Measurements from ENCODE around the gene TRPM2.

TRPM2 gene

GRCh38 chr21:44350773-44351481, 2.5 kb upstream of the TRPM2 start:
- peaks cover 2% of the 10 kb centered on the region; the same call in 1 of the 2 replicates for H3K4me1 ChIP-seq (ENCODE audit: control insufficient read depth, insufficient read depth, low read length)
- H3K9ac ChIP-seq (ENCODE audit: low read length): no peak overlapping the region
- no peak overlapping the region for H3K27ac ChIP-seq (ENCODE audit: low read depth, low read length)
- peaks cover 26% of the 10 kb centered on the region; the same call in 1 of the 2 replicates for H3K27me3 ChIP-seq (ENCODE audit: control insufficient read depth, insufficient read depth, low read length)
- H3K9me3 ChIP-seq (ENCODE audit: control insufficient read depth, insufficient read depth, low read depth, low read length): no peaks in the 10 kb centered on the region
- H3K4me3 ChIP-seq (ENCODE audit: low read depth, low read length): peak overlapping the region; percentile 11; the same call in 1 of the 2 replicates
- H3K36me3 ChIP-seq (ENCODE audit: control insufficient read depth, insufficient read depth, low read length): no peaks in the 10 kb centered on the region

- Histone ChIP-seq H3K4me1 (ENCODE audit: control insufficient read depth, insufficient read depth, low read length) (no peaks in the 10 kb centered on the region), H3K9ac (ENCODE audit: low read length) (no peak overlapping the region), H3K9me3 (ENCODE audit: control insufficient read depth, insufficient read depth, low read depth, low read length) (no peaks in the 10 kb centered on the region), H3K36me3 (ENCODE audit: control insufficient read depth, insufficient read depth, low read length) (no peaks in the 10 kb centered on the region), H3K27me3 (ENCODE audit: control insufficient read depth, insufficient read depth, low read length) (peaks cover 26% of the 10 kb centered on the region; the same call in 1 of the 2 replicates), H3K27ac (ENCODE audit: low read depth, low read length) (no peak overlapping the region), H3K4me3 (ENCODE audit: low read depth, low read length) (no peak overlapping the region)
Observed at GRCh38 chr21:44351535-44352252, 1.7 kb upstream of the TRPM2 start.

- Histone ChIP-seq H3K9me3 (ENCODE audit: control insufficient read depth, insufficient read depth, low read depth, low read length) (no peaks in the 10 kb centered on the region), H3K4me1 (ENCODE audit: control insufficient read depth, insufficient read depth, low read length) (no peaks in the 10 kb centered on the region), H3K36me3 (ENCODE audit: control insufficient read depth, insufficient read depth, low read length) (no peaks in the 10 kb centered on the region), H3K27ac (ENCODE audit: low read depth, low read length) (no peak overlapping the region), H3K27me3 (ENCODE audit: control insufficient read depth, insufficient read depth, low read length) (peaks cover 26% of the 10 kb centered on the region; the same call in 1 of the 2 replicates), H3K9ac (ENCODE audit: low read length) (no peak overlapping the region), H3K4me3 (ENCODE audit: low read depth, low read length) (no peak overlapping the region)
Observed at GRCh38 chr21:44352253-44352860, 1.1 kb upstream of the TRPM2 start.

DNA sequence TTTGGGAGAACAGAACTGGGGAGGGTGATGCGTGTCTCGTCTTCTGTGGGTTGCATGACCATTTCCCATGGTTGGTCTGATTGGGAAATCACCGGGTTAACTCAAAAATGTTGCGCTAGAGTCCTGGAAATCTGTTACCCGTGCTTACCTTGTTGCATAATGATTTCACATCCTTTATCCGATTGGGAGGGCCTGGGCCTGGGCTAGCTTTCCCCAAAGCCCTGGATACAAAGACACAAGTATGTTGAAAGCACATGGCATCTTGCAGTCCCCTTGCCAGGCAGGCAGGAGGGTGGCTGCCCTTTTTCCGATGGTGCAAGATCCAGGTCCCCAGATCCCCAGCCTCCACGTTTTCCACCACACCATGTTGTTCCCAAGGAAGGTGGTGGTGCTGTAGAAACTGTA, 582 bp downstream of the TRPM2 start:
- no peaks in the 10 kb centered on the region for H3K9me3 ChIP-seq (ENCODE audit: control insufficient read depth, insufficient read depth, low read depth, low read length)
- H3K36me3 ChIP-seq (ENCODE audit: control insufficient read depth, insufficient read depth, low read length): no peaks in the 10 kb centered on the region
- no peak overlapping the region for H3K9ac ChIP-seq (ENCODE audit: low read length)
- no peak overlapping the region for H3K27ac ChIP-seq (ENCODE audit: low read depth, low read length)
- no peak overlapping the region for H3K4me3 ChIP-seq (ENCODE audit: low read depth, low read length)
- peaks cover 23% of the 10 kb centered on the region; the same call in 1 of the 2 replicates for H3K27me3 ChIP-seq (ENCODE audit: control insufficient read depth, insufficient read depth, low read length)
- no peaks in the 10 kb centered on the region for H3K4me1 ChIP-seq (ENCODE audit: control insufficient read depth, insufficient read depth, low read length)

GRCh38 chr21:44354775-44355771, 1.7 kb downstream of the TRPM2 start:
- no peak overlapping the region for H3K4me3 ChIP-seq (ENCODE audit: low read depth, low read length)
- no peaks in the 10 kb centered on the region for H3K4me1 ChIP-seq (ENCODE audit: control insufficient read depth, insufficient read depth, low read length)
- H3K27ac ChIP-seq (ENCODE audit: low read depth, low read length): no peak overlapping the region
- H3K36me3 ChIP-seq (ENCODE audit: control insufficient read depth, insufficient read depth, low read length): no peaks in the 10 kb centered on the region
- no peak overlapping the region for H3K9ac ChIP-seq (ENCODE audit: low read length)
- peaks cover 13% of the 10 kb centered on the region; the same call in 1 of the 2 replicates for H3K27me3 ChIP-seq (ENCODE audit: control insufficient read depth, insufficient read depth, low read length)
- H3K9me3 ChIP-seq (ENCODE audit: control insufficient read depth, insufficient read depth, low read depth, low read length): no peaks in the 10 kb centered on the region

- Histone ChIP-seq H3K9me3 (ENCODE audit: control insufficient read depth, insufficient read depth, low read depth, low read length) (no peaks in the 10 kb centered on the region), H3K27me3 (ENCODE audit: control insufficient read depth, insufficient read depth, low read length) (peaks cover 8% of the 10 kb centered on the region; the same call in 1 of the 2 replicates), H3K9ac (ENCODE audit: low read length) (no peak overlapping the region), H3K27ac (ENCODE audit: low read depth, low read length) (no peak overlapping the region), H3K36me3 (ENCODE audit: control insufficient read depth, insufficient read depth, low read length) (no peaks in the 10 kb centered on the region), H3K4me1 (ENCODE audit: control insufficient read depth, insufficient read depth, low read length) (no peaks in the 10 kb centered on the region), H3K4me3 (ENCODE audit: low read depth, low read length) (no peak overlapping the region)
Observed at GRCh38 chr21:44356160-44356559, 2.7 kb downstream of the TRPM2 start.

GRCh38 chr21:44356636-44357035, 3.2 kb downstream of the TRPM2 start:
- Histone ChIP-seq H3K9me3 (ENCODE audit: control insufficient read depth, insufficient read depth, low read depth, low read length) (no peaks in the 10 kb centered on the region; the same call in 1 of the 2 replicates), H3K36me3 (ENCODE audit: control insufficient read depth, insufficient read depth, low read length) (no peaks in the 10 kb centered on the region), H3K4me3 (ENCODE audit: low read depth, low read length) (no peak overlapping the region), H3K27me3 (ENCODE audit: control insufficient read depth, insufficient read depth, low read length) (peaks cover 3% of the 10 kb centered on the region; the same call in 1 of the 2 replicates), H3K27ac (ENCODE audit: low read depth, low read length) (no peak overlapping the region), H3K9ac (ENCODE audit: low read length) (no peak overlapping the region), H3K4me1 (ENCODE audit: control insufficient read depth, insufficient read depth, low read length) (no peaks in the 10 kb centered on the region)

GRCh38 chr21:44357064-44357837, 3.8 kb downstream of the TRPM2 start:
- no peak overlapping the region for H3K9ac ChIP-seq (ENCODE audit: low read length)
- no peak overlapping the region for H3K27ac ChIP-seq (ENCODE audit: low read depth, low read length)
- H3K9me3 ChIP-seq (ENCODE audit: control insufficient read depth, insufficient read depth, low read depth, low read length): peaks cover 2% of the 10 kb centered on the region; the same call in 1 of the 2 replicates
- no peak overlapping the region for H3K4me3 ChIP-seq (ENCODE audit: low read depth, low read length)
- H3K4me1 ChIP-seq (ENCODE audit: control insufficient read depth, insufficient read depth, low read length): no peaks in the 10 kb centered on the region
- no peaks in the 10 kb centered on the region for H3K27me3 ChIP-seq (ENCODE audit: control insufficient read depth, insufficient read depth, low read length)
- no peaks in the 10 kb centered on the region for H3K36me3 ChIP-seq (ENCODE audit: control insufficient read depth, insufficient read depth, low read length)

- Histone ChIP-seq H3K4me1 (ENCODE audit: control insufficient read depth, insufficient read depth, low read length) (no peaks in the 10 kb centered on the region), H3K9ac (ENCODE audit: low read length) (no peak overlapping the region), H3K9me3 (ENCODE audit: control insufficient read depth, insufficient read depth, low read depth, low read length) (peaks cover 2% of the 10 kb centered on the region; the same call in 1 of the 2 replicates), H3K4me3 (ENCODE audit: low read depth, low read length) (no peak overlapping the region), H3K27ac (ENCODE audit: low read depth, low read length) (no peak overlapping the region), H3K27me3 (ENCODE audit: control insufficient read depth, insufficient read depth, low read length) (no peaks in the 10 kb centered on the region), H3K36me3 (ENCODE audit: control insufficient read depth, insufficient read depth, low read length) (no peaks in the 10 kb centered on the region)
Observed at GRCh38 chr21:44359396-44359795, 6.0 kb downstream of the TRPM2 start.

DNA sequence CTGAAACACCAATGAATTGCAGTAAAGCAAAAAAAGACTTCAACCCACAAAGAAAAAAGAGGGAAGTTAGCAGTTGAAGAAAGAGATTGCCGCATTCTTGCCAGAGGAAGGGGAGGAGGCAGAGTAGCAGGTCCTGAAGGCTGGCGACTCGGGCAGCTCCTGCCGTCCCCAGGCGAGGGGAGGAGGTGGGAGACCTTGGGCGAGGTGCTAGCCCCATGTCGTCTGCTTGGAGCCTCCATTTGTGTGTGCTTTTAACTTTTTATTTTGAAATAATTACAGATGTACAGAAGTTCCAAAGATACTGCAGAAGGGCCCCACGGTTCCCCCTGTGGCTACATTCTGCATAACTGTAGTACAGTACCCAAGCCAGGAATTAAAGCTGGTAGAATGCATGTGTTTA, 6.7 kb downstream of the TRPM2 start:
- no peak overlapping the region for H3K4me3 ChIP-seq (ENCODE audit: low read depth, low read length)
- no peak overlapping the region for H3K9ac ChIP-seq (ENCODE audit: low read length)
- H3K4me1 ChIP-seq (ENCODE audit: control insufficient read depth, insufficient read depth, low read length): no peaks in the 10 kb centered on the region
- peaks cover 2% of the 10 kb centered on the region; the same call in 1 of the 2 replicates for H3K9me3 ChIP-seq (ENCODE audit: control insufficient read depth, insufficient read depth, low read depth, low read length)
- H3K27ac ChIP-seq (ENCODE audit: low read depth, low read length): no peak overlapping the region
- H3K27me3 ChIP-seq (ENCODE audit: control insufficient read depth, insufficient read depth, low read length): no peaks in the 10 kb centered on the region
- no peaks in the 10 kb centered on the region for H3K36me3 ChIP-seq (ENCODE audit: control insufficient read depth, insufficient read depth, low read length)

All from HUES6 (cell line).